K562 (cell line): ENCODE measurements around the gene APOC1. TPM values are rescaled to one million over a fixed set of nuclear protein-coding genes. Genes with fewer than 3 reads are reported as not detected.

Experiments
- BACH1 ChIP-seq: fragments of 200-800 bp; sonication (Bioruptor generic); IDR thresholded peaks from 2 replicates; pipeline ENCODE4 v1.6.1; 2016; ENCODE audit warnings: missing genetic modification characterization, missing compliant biosample characterization
- BMI1 ChIP-seq: fragments of 150-350 bp; IDR thresholded peaks from 2 replicates; pipeline ENCODE4 v1.6.1; 2014; ENCODE audit warnings: low read length
- CBX3 ChIP-seq, 2 experiments: IDR thresholded peaks; 1 replicate in 1 of 2; 2 replicates in 1 of 2; pipeline ENCODE4 v1.6.1; 2012; ENCODE audit warnings: inconsistent platforms in 2 of 2, low read length in 2 of 2, borderline replicate concordance in 1 of 2, control low read depth in 1 of 2
- EP400 ChIP-seq: fragments of 450-650 bp; IDR thresholded peaks from 2 replicates; pipeline ENCODE4 v1.6.1; 2017; ENCODE audit warnings: antibody characterized with exemption, mild to moderate bottlenecking, moderate library complexity
- FOXA1 ChIP-seq: fragments of 450-650 bp; IDR thresholded peaks from 2 replicates; pipeline ENCODE4 v1.6.1; 2016; ENCODE audit warnings: mild to moderate bottlenecking, borderline replicate concordance
- FOXJ3 ChIP-seq: sonication (generic); formaldehyde crosslinking; IDR thresholded peaks from 2 replicates; pipeline ENCODE4 v1.4.0; 2020; ENCODE audit warnings: mild to moderate bottlenecking, missing genetic modification reagents
- GABPA ChIP-seq: fragments of 200-800 bp; sonication (Bioruptor generic); conservative IDR thresholded peaks from 2 replicates; pipeline ENCODE4 v1.6.1; 2016; ENCODE audit warnings: low read depth, missing genetic modification characterization, missing compliant biosample characterization
- GATAD2B ChIP-seq: fragments of 450-650 bp; IDR thresholded peaks from 2 replicates; pipeline ENCODE4 v1.6.1; 2017; ENCODE audit warnings: mild to moderate bottlenecking, borderline replicate concordance
- HCFC1 ChIP-seq: IDR thresholded peaks from 2 replicates; pipeline ENCODE4 v1.6.1; 2012; ENCODE audit warnings: low read depth, low read length, improper control_type of control experiment
- KLF13 ChIP-seq: fragments of 450-650 bp; IDR thresholded peaks from 2 replicates; pipeline ENCODE4 v1.6.1; 2016; ENCODE audit warnings: missing genetic modification characterization, low read depth, mild to moderate bottlenecking, missing compliant biosample characterization, moderate library complexity, borderline replicate concordance
- LCOR ChIP-seq: sonication (generic); formaldehyde crosslinking; IDR thresholded peaks from 2 replicates; pipeline ENCODE4 v1.8.0; 2022; ENCODE audit warnings: mild to moderate bottlenecking, missing genetic modification reagents
- MED1 ChIP-seq: sonication (generic); formaldehyde crosslinking; IDR thresholded peaks from 2 replicates; pipeline ENCODE4 v1.8.1; 2023; ENCODE audit warnings: missing genetic modification reagents, borderline replicate concordance
- NCOR1 ChIP-seq: fragments of 450-650 bp; IDR thresholded peaks from 2 replicates; pipeline ENCODE4 v1.6.1; 2016; ENCODE audit warnings: mild to moderate bottlenecking, moderate library complexity
- OTX1 ChIP-seq: fragments of 450-650 bp; formaldehyde crosslinking; IDR thresholded peaks from 2 replicates; pipeline ENCODE4 v1.4.0; 2022; ENCODE audit warnings: mild to moderate bottlenecking
- RAD21 ChIP-seq, 2 experiments: fragments of 250-450 bp in 1 of 2; fragments of 450-650 bp in 1 of 2; sonication (Bioruptor Pico) in 1 of 2; formaldehyde crosslinking in 1 of 2; IDR thresholded peaks in 1 of 2; conservative IDR thresholded peaks in 1 of 2; 2 replicates each; pipeline versions ENCODE4 v1.4.0 to v1.8.0; 2020 to 2022; ENCODE audit warnings: mild to moderate bottlenecking in 2 of 2, moderate library complexity in 1 of 2
- TAL1 ChIP-seq: fragments of 450-650 bp; IDR thresholded peaks from 2 replicates; pipeline ENCODE4 v1.6.1; 2016; ENCODE audit warnings: mild to moderate bottlenecking
- TCF15 ChIP-seq: fragments of 250-450 bp; sonication (Bioruptor Pico); IDR thresholded peaks from 2 replicates; pipeline ENCODE4 v1.8.0; 2022; ENCODE audit warnings: moderate library complexity, mild to moderate bottlenecking, inconsistent platforms
- TEAD2 ChIP-seq: fragments of 450-650 bp; IDR thresholded peaks from 2 replicates; pipeline ENCODE4 v1.6.1; 2016; ENCODE audit warnings: missing genetic modification characterization, control low read depth, missing compliant biosample characterization
- ZNF77 ChIP-seq: fragments of 250-450 bp; sonication (Bioruptor Pico); IDR thresholded peaks from 2 replicates; pipeline ENCODE4 v1.5.0; 2020
- polyA plus RNA-seq, 8 experiments: library from polyadenylated mRNA; depleted of rRNA in 4 of 8; stranded (reverse) in 5 of 8; unstranded in 3 of 8; fragments of >200 nt; fragmentation: Nextera tagmentation in 2 of 8; fragmentation: Illumina TruSeq in 1 of 8; extraction: Ambion mirVana in 2 of 8; extraction: Trizol in 1 of 8; gene quantifications; 2 replicates each; pipeline versions ENCODE4 v1.2.1 to v1.2.3, GENCODE V29; 2011 to 2014; ENCODE audit warnings: inconsistent platforms in 1 of 8, missing spikeins in 1 of 8
- total RNA-seq, 7 experiments: library from RNA; depleted of rRNA in 6 of 7; stranded (reverse); fragments of >200 nt in 6 of 7; fragmentation: Illumina TruSeq in 2 of 7; extraction: Trizol in 2 of 7; gene quantifications; 2 replicates each; pipeline versions ENCODE4 v1.2.1 to v1.2.3, GENCODE V29; 2011 to 2021; ENCODE audit warnings: low replicate concordance in 1 of 7
- TF ChIP-seq, protein P1 (sequence below): fragments of 250-450 bp; sonication (Bioruptor Pico); IDR thresholded peaks from 2 replicates; pipeline ENCODE4 v1.4.0; 2020
- TF ChIP-seq, protein P2 (sequence below): fragments of 250-450 bp; sonication (Bioruptor Pico); IDR thresholded peaks from 2 replicates; pipeline ENCODE4 v1.8.0; 2021; ENCODE audit warnings: borderline replicate concordance, mild to moderate bottlenecking, moderate library complexity; ENCODE audit not compliant: poor library complexity, severe bottlenecking
- TF ChIP-seq, protein P3 (sequence below): fragments of 450-650 bp; formaldehyde crosslinking; IDR thresholded peaks from 2 replicates; pipeline ENCODE4 v1.4.0; 2020; ENCODE audit warnings: mild to moderate bottlenecking, moderate library complexity
- TF ChIP-seq, protein P4 (sequence below): IDR thresholded peaks from 2 replicates; pipeline ENCODE4 v1.6.1; 2011; ENCODE audit warnings: borderline replicate concordance, low read depth, mild to moderate bottlenecking, moderate library complexity, low read length; ENCODE audit not compliant: insufficient read depth, poor library complexity, severe bottlenecking

The APOC1 gene
- total and polyA plus RNA-seq, 9 of the 15 experiments (the other 6 are each of a cell fraction or from before 2014, with no cell fraction given): 115 to 408 (median 220) TPM

GRCh38 chr19:44891016-44891882 is 23.2 kb upstream of the APOC1 start, which contains the start of gene TOMM40 (continued):
- no peak for TF ChIP-seq FOXA1
- TF ChIP-seq, protein P1, sequence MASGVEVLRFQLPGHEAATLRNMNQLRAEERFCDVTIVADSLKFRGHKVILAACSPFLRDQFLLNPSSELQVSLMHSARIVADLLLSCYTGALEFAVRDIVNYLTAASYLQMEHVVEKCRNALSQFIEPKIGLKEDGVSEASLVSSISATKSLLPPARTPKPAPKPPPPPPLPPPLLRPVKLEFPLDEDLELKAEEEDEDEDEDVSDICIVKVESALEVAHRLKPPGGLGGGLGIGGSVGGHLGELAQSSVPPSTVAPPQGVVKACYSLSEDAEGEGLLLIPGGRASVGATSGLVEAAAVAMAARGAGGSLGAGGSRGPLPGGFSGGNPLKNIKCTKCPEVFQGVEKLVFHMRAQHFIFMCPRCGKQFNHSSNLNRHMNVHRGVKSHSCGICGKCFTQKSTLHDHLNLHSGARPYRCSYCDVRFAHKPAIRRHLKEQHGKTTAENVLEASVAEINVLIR (CRISPR knock-in tag): peak; percentile 58
- no peak for TF ChIP-seq BACH1 (tag)
- no peak for TF ChIP-seq TAL1
- TF ChIP-seq RAD21 (CRISPR knock-in tag; conservative IDR thresholded peaks at IDR 0.05 in 1 of 2, IDR thresholded peaks at IDR 0.05 in 1 of 2): no peak
- TF ChIP-seq EP400: peak; percentile 88; the same call in 1 of the 2 replicates
- TF ChIP-seq MED1 (CRISPR knock-in tag): no peak
- no peak for TF ChIP-seq LCOR
- no peak for TF ChIP-seq NCOR1
- TF ChIP-seq, protein P2, sequence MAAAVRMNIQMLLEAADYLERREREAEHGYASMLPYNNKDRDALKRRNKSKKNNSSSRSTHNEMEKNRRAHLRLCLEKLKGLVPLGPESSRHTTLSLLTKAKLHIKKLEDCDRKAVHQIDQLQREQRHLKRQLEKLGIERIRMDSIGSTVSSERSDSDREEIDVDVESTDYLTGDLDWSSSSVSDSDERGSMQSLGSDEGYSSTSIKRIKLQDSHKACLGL (CRISPR knock-in tag): peak; percentile 94
- TF ChIP-seq ZNF77: no peak
- TF ChIP-seq GABPA (tag): no peak
- peak; percentile 69 for TF ChIP-seq HCFC1
- TF ChIP-seq BMI1: no peak
- TF ChIP-seq TEAD2 (tag): no peak
- TF ChIP-seq KLF13: no peak
- TF ChIP-seq CBX3 (IDR thresholded peaks at IDR 0.05; ENCODE audit: borderline replicate concordance in 1 of 2, low read length in 2 of 2): no peak
- TF ChIP-seq, protein P3, sequence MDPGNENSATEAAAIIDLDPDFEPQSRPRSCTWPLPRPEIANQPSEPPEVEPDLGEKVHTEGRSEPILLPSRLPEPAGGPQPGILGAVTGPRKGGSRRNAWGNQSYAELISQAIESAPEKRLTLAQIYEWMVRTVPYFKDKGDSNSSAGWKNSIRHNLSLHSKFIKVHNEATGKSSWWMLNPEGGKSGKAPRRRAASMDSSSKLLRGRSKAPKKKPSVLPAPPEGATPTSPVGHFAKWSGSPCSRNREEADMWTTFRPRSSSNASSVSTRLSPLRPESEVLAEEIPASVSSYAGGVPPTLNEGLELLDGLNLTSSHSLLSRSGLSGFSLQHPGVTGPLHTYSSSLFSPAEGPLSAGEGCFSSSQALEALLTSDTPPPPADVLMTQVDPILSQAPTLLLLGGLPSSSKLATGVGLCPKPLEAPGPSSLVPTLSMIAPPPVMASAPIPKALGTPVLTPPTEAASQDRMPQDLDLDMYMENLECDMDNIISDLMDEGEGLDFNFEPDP (CRISPR knock-in tag): no peak
- no peak for TF ChIP-seq GATAD2B
- TF ChIP-seq, protein P4, sequence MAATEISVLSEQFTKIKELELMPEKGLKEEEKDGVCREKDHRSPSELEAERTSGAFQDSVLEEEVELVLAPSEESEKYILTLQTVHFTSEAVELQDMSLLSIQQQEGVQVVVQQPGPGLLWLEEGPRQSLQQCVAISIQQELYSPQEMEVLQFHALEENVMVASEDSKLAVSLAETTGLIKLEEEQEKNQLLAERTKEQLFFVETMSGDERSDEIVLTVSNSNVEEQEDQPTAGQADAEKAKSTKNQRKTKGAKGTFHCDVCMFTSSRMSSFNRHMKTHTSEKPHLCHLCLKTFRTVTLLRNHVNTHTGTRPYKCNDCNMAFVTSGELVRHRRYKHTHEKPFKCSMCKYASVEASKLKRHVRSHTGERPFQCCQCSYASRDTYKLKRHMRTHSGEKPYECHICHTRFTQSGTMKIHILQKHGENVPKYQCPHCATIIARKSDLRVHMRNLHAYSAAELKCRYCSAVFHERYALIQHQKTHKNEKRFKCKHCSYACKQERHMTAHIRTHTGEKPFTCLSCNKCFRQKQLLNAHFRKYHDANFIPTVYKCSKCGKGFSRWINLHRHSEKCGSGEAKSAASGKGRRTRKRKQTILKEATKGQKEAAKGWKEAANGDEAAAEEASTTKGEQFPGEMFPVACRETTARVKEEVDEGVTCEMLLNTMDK: no peak
- no peak for TF ChIP-seq TCF15 (CRISPR knock-in tag)
- TF ChIP-seq FOXJ3: no peak
- TF ChIP-seq OTX1 (CRISPR knock-in tag): no peak
